Measurements from ENCODE around the gene MEGF8. TPM values are rescaled to one million over a fixed set of nuclear protein-coding genes. Genes with fewer than 3 reads are reported as not detected.

MEGF8 gene
- polyA plus RNA-seq, 1 donor from 2014 or later: 0.90 TPM

DNA sequence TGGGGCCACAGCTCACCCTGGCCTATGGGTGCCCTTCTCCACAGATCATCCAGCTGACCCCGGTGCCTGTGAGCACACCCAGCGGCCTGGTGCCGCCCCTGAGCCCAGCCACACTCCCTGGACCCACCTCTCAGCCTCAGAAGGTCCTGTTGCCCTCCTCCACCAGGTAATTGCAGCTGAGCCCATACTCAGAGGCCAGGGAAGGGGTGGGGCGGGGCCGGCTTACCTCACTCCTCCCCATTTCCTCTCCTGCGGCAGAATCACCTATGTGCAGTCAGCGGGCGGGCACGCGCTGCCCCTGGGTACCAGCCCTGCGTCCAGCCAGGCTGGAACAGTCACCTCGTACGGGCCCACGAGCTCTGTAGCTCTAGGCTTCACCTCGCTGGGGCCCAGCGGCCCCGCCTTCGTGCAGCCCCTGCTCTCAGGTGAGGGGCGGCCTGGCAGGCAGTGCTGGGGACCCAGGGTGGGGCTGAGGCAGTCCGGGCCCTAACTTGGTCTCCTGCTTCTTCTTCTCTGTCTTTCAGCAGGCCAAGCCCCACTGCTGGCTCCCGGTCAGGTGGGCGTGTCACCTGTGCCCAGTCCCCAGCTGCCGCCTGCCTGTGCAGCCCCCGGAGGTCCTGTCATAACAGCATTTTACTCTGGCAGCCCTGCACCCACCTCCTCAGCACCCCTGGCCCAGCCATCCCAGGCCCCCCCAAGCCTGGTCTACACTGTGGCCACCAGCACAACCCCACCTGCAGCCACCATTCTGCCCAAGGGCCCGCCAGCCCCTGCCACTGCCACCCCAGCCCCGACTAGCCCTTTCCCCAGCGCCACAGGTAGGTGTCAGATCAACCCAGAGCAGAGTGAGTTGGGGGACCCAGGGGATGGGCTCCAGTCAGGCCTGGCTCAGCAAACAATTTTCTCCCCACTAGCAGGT is 33.1 kb upstream of the MEGF8 start:
- Mint-ChIP-seq H3K27ac (no peak overlapping the region), H3K36me3 (no peaks in the 10 kb centered on the region), H3K4me1 (peaks cover 4 to 8% (median 5%) of the 10 kb centered on the region in 3 donors), H3K4me3 (no peak overlapping the region), H3K9me3 (no peaks in the 10 kb centered on the region), H3K27me3 (no peaks in the 10 kb centered on the region)

DNA sequence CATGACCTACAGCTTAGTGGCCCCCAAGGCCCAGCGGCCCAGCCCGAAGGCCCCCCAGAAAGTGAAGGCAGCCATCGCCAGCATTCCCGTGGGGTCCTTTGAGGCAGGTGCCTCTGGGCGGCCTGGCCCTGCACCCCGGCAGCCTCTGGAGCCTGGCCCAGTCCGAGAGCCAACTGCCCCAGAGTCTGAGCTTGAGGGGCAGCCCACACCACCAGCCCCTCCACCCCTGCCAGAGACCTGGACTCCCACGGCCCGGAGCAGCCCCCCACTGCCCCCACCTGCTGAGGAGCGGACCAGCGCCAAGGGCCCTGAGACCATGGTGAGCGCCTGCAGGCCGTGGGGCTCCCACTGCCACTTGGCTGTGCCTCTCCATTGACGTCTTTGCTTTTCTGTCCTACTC is 32.5 kb upstream of the MEGF8 start:
- peaks cover 4 to 8% (median 5%) of the 10 kb centered on the region in 3 donors for H3K4me1 Mint-ChIP-seq
- no peak overlapping the region for H3K27ac Mint-ChIP-seq
- H3K9me3 Mint-ChIP-seq: no peaks in the 10 kb centered on the region
- H3K36me3 Mint-ChIP-seq: no peaks in the 10 kb centered on the region
- H3K27me3 Mint-ChIP-seq: no peaks in the 10 kb centered on the region
- no peak overlapping the region for H3K4me3 Mint-ChIP-seq

DNA sequence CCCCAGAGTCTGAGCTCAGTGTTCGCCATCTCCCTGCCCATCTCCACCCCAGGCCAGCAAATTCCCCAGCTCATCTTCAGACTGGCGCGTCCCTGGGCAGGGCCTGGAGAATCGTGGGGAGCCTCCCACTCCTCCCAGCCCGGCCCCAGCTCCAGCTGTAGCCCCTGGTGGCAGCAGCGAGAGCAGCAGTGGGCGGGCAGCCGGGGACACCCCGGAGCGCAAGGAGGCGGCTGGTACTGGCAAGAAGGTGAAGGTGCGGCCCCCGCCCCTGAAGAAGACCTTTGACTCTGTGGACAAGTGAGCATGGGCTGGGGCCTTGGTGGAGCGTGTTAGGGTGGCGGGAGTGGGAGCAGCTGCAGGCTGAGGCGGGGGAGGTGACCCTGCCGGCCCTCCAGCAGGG is 31.9 kb upstream of the MEGF8 start:
- H3K4me1 Mint-ChIP-seq: peaks cover 4 to 5% (median 5%) of the 10 kb centered on the region in 3 donors
- no peaks in the 10 kb centered on the region for H3K36me3 Mint-ChIP-seq
- no peak overlapping the region for H3K4me3 Mint-ChIP-seq
- no peak overlapping the region for H3K27ac Mint-ChIP-seq
- H3K9me3 Mint-ChIP-seq: no peaks in the 10 kb centered on the region
- H3K27me3 Mint-ChIP-seq: no peaks in the 10 kb centered on the region

DNA sequence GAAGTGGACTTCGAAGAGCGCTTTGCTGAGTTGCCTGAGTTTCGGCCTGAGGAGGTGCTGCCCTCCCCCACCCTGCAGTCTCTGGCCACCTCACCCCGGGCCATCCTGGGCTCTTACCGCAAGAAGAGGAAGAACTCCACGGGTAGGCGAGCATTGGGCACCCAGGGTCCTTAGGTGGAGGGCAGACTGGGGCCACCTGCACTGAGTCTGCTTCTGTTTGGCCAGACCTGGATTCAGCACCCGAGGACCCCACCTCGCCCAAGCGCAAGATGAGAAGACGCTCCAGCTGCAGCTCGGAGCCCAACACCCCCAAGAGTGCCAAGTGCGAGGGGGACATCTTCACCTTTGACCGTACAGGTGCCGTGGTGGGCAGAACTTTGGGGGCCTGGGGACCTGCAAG is 31.5 kb upstream of the MEGF8 start:
- no peaks in the 10 kb centered on the region for H3K36me3 Mint-ChIP-seq
- H3K9me3 Mint-ChIP-seq: no peaks in the 10 kb centered on the region
- H3K27me3 Mint-ChIP-seq: no peaks in the 10 kb centered on the region
- no peak overlapping the region for H3K27ac Mint-ChIP-seq
- no peak overlapping the region for H3K4me3 Mint-ChIP-seq
- peaks cover 4 to 5% (median 5%) of the 10 kb centered on the region in 3 donors for H3K4me1 Mint-ChIP-seq

DNA sequence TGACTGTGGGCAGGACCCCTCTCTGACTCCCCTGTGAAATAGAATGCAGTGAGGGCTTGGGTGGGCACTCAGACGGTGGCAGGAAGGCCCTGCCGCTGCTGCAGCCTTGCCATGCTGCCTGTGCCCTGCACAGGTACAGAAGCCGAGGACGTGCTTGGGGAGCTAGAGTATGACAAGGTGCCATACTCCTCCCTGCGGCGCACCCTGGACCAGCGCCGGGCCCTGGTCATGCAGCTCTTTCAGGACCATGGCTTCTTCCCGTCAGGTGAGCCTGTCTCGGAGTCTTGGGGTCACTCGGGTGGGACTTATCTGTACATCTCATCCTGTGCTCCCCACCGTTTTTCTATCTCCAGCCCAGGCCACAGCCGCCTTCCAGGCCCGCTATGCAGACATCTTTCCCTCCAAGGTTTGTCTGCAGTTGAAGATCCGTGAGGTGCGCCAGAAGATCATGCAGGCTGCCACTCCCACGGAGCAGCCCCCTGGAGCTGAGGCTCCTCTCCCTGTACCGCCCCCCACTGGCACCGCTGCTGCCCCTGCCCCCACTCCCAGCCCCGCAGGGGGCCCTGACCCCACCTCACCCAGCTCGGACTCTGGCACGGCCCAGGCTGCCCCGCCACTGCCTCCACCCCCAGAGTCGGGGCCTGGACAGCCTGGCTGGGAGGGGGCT is 30.8 kb upstream of the MEGF8 start:
- Mint-ChIP-seq H3K4me1 (peaks cover 4 to 5% (median 5%) of the 10 kb centered on the region in 3 donors), H3K27ac (peak overlapping the region in 1 of 3 donors; percentile 35), H3K4me3 (no peak overlapping the region), H3K36me3 (no peaks in the 10 kb centered on the region), H3K9me3 (no peaks in the 10 kb centered on the region), H3K27me3 (no peaks in the 10 kb centered on the region)

DNA sequence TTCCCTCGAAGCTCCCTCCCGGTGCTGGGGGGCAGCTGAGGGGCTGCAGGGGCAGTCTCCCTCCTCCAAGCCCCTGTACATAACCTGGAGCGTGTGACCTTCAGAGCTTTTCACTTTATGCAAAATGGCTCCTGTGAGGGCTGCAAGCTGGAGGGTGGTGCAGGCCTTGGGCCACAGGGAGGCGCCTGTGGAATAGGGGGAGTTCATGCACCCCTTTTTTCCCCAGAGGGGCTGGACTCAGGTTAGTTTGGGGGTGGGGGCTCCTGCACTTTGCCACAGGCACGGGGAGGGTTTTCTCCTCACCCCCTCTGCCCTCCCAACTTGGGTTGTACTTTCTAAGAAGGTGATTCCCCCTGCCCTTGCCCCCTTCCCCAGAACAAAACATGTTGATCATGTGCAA is 30.1 kb upstream of the MEGF8 start:
- no peaks in the 10 kb centered on the region for H3K36me3 Mint-ChIP-seq
- H3K27ac Mint-ChIP-seq: peak overlapping the region in 2 of 3 donors; percentile 35 to 76
- no peaks in the 10 kb centered on the region for H3K9me3 Mint-ChIP-seq

DNA sequence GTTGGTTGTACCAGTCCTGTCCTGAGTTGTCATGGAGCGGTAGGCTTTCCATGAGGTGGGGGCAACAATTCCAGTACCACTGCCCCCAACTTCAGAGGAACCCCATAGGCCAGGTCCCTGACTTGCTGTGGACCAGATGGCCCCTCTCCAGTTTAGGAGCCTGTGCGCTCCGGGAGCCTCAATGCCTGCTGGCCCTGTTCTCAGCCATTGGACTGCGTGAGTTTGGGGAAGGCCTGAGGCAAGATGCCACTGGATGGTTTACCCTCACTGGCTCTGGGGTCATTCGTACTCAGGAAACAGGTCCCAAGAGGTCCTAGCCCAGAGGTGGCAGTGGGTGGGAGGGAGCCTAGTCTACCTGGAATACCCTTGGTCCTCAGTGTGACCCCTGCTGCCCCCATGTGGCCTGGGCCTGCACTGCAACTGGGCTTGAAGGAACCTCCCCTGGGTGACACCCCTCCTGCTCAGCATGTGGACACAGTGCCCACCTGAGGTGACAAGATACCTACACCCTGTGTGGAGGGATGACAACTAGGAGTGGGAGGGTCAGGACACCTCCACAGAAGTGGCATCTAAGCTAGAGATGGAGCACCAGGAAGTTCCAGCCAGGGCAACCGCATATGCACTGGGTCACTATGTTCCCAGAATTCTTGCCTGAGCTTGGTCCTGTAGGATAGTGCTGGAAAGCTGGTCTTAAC is 29.5 kb upstream of the MEGF8 start:
- Mint-ChIP-seq H3K27ac (peak overlapping the region in 1 of 3 donors; percentile 76), H3K4me1 (peaks cover 4 to 5% (median 5%) of the 10 kb centered on the region in 3 donors), H3K4me3 (peak overlapping the region in 1 of 4 donors; percentile 56), H3K36me3 (no peaks in the 10 kb centered on the region), H3K9me3 (no peaks in the 10 kb centered on the region), H3K27me3 (no peaks in the 10 kb centered on the region)

More for the DNA sequence above, 30.1 kb upstream of the MEGF8 start:
- Mint-ChIP-seq H3K4me1 (peaks cover 4 to 5% (median 5%) of the 10 kb centered on the region in 3 donors), H3K4me3 (no peak overlapping the region), H3K27me3 (no peaks in the 10 kb centered on the region)

DNA sequence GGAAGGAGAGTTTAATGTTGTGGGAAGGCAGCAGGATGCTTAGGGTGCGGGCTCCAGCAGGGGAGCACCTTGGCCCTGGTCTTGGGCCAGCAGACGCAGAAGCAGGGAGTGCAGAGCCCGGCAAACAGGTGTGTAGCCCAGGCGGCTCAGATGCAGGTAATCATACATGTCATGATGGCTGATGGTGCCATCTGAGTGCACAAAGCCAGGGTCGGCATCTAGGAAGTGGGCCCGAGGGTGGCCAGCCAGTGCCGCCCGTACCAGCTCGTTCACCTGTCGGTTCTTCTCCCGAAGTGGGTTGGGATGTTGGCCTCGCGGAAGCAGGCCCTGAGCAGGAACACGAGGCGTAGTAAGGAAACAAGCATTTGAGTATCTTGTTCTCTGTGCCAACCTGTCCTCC is 28.4 kb upstream of the MEGF8 start:
- peak overlapping the region in 1 of 3 donors; percentile 76 for H3K27ac Mint-ChIP-seq
- H3K27me3 Mint-ChIP-seq: no peaks in the 10 kb centered on the region

DNA sequence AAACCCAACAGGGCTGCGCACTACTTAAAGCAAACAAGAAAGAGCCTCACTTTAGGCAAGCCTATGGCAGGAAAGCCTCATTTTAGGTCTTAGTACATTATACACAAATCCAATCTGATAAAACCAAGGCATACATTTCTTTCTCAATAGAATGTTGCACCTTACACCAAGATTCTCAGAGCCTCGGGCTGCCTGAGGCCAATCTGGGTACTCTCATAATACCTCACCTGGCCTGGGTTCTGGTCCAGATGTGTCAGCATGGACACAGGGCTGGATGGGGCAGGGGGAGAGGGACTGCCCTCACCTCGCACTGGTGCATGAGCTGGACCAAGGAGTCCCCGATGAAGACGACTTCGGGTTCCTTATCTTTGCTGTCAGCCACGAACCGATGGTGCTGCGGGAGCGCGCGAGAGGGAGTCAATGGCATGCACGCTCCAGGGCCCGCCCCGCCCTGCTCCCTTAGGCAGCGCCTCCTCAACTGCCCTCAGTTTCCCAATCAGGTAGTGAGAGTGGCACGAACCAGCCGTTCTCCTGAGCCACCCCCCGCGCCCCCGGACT is 23.7 kb upstream of the MEGF8 start, which contains the start of gene PRR19:
Gene PRR19 (plus strand): TSS at position 487 of the 558 bp plus-strand sequence. CDS start 7,453 bp downstream, outside the sequence.
- Mint-ChIP-seq H3K9me3 (no peaks in the 10 kb centered on the region), H3K27me3 (no peaks in the 10 kb centered on the region), H3K27ac (peak within 1 kb of the TSS; percentile 41 to 86 (median 85)), H3K4me3 (peak within 1 kb of the TSS; percentile 78 to 95 (median 88)), H3K36me3 (peaks cover 3% of the 10 kb centered on the region), H3K4me1 (peaks cover 6 to 15% (median 15%) of the 10 kb centered on the region in 3 donors)

More for the DNA sequence above, 28.4 kb upstream of the MEGF8 start:
- Mint-ChIP-seq H3K4me3 (peak overlapping the region in 1 of 4 donors; percentile 37), H3K4me1 (peaks cover 5 to 9% (median 8%) of the 10 kb centered on the region in 3 donors), H3K36me3 (no peaks in the 10 kb centered on the region), H3K9me3 (no peaks in the 10 kb centered on the region)

DNA sequence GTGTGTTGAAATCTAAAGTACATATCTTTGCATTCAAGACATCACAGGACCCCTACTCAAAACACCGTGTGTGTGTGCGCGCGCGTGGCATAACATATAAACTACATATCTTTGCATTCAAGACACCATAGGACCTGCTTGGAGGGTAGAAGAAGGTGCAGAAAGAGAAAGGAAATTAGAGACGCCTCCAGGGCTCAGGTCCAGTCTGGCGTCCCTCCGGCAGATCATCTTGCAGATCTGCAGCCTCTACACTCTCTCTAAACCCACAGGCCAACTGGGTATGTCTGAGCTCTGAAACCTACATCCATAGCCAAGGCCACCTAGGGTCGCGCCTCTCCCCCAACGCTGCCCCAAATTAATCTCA is 22.4 kb upstream of the MEGF8 start:
- Mint-ChIP-seq H3K4me1 (peaks cover 6 to 15% (median 15%) of the 10 kb centered on the region in 3 donors), H3K4me3 (peak overlapping the region; percentile 78 to 95 (median 88)), H3K9me3 (no peaks in the 10 kb centered on the region), H3K27ac (peak overlapping the region; percentile 41 to 86 (median 85)), H3K27me3 (no peaks in the 10 kb centered on the region), H3K36me3 (peaks cover 3% of the 10 kb centered on the region)

DNA sequence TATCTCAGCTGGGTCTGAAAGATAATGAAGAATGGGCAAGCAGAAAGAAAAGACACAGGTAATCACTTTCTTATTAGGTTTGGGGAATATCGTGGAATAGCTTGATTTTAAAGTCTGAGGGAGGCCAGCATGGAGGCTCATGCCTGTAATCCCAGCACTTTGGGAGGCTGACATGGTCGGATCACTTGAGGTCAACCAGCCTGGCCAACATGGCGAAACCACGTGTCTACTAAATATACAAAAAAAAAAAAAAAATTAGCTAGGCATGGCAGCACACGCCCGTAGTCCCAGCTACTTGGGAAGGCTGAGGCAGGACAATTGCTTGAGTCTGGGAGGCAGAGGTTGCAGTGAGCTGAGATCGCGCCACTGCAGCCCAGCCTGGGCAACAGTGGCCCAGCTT is 21.6 kb upstream of the MEGF8 start:
- Mint-ChIP-seq H3K4me3 (peak overlapping the region; percentile 7 to 86 (median 77)), H3K4me1 (peaks cover 6 to 16% (median 15%) of the 10 kb centered on the region in 3 donors), H3K9me3 (no peaks in the 10 kb centered on the region), H3K27me3 (no peaks in the 10 kb centered on the region), H3K27ac (no peak overlapping the region), H3K36me3 (peaks cover 3% of the 10 kb centered on the region)

DNA sequence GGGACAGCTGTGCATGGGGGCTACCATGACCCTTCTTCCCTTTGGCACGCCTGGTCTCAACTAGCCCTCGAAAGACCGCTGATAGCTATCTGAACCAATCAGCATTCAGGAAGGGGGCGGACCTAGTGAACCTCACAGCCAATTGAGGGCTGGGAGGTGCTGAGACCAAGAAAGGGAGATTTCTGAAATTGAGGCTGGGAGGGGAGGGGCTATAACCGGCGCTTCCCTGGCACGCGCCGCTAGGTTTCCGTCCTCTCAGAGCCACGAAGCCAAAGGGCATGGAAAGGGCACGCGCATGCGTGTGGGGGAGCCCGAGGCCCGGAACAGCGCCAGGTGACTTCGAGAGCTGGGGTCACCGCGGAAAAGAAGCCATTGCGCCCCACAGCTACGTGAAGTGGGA is 18.8 kb upstream of the MEGF8 start:
- H3K27me3 Mint-ChIP-seq: peaks cover 2% of the 10 kb centered on the region
- peaks cover 6 to 11% (median 11%) of the 10 kb centered on the region in 3 donors for H3K4me1 Mint-ChIP-seq
- H3K9me3 Mint-ChIP-seq: no peaks in the 10 kb centered on the region
- no peak overlapping the region for H3K4me3 Mint-ChIP-seq
- H3K36me3 Mint-ChIP-seq: peaks cover 3% of the 10 kb centered on the region
- no peak overlapping the region for H3K27ac Mint-ChIP-seq

DNA sequence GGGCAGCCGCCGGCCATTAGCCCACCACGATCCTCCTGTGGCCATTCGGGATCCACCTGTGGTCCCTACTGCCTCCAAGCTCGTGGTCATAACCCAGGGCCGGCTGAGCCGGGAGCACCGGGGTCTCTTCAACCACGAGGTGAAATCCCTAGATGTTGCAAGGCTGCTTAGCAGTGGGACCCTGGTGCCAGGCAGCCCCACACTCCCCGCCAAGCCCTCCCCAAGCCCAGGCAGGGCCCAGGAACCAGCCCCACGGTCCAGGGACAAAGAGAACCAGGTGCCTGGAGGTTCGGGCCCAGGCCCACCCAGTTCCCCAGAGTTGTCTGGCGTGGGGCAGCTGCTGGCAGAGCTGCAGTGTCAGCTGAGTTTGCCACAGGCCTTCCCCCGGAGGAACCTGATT is 15.7 kb upstream of the MEGF8 start:
- no peak overlapping the region for H3K4me3 Mint-ChIP-seq
- H3K4me1 Mint-ChIP-seq: peaks cover 0 to 2% (median 2%) of the 10 kb centered on the region in 3 donors
- H3K9me3 Mint-ChIP-seq: no peaks in the 10 kb centered on the region
- peaks cover 19% of the 10 kb centered on the region for H3K27me3 Mint-ChIP-seq
- H3K36me3 Mint-ChIP-seq: no peaks in the 10 kb centered on the region
- no peak overlapping the region for H3K27ac Mint-ChIP-seq

DNA sequence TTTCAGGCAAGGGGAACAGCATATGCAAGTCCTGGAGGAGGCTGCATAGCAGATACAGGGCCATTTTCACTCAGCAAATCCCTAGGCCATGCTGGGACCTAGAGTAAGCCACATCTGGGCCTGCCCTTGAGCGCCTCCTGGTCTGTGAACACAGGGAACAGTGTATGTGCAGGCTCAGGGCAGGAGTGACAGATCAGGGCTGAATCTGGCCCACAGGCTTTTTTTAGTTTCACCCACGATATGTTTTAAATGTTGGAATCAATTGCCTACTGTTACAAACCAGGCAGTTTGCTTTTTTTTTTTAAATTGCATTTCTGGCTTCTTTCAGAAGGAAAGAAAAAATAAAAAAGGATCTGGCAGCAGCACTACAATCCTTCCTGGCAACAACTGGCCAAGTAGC is 13.8 kb upstream of the MEGF8 start:
- no peaks in the 10 kb centered on the region for H3K9me3 Mint-ChIP-seq
- H3K4me3 Mint-ChIP-seq: peak overlapping the region in 1 of 4 donors; percentile 47

More for the DNA sequence above, 13.8 kb upstream of the MEGF8 start:
- H3K36me3 Mint-ChIP-seq: no peaks in the 10 kb centered on the region
- H3K27me3 Mint-ChIP-seq: peaks cover 22% of the 10 kb centered on the region
- no peak overlapping the region for H3K27ac Mint-ChIP-seq
- H3K4me1 Mint-ChIP-seq: peaks cover 0 to 2% (median 2%) of the 10 kb centered on the region in 3 donors

Data from IgD-negative memory B cell (primary cell).